Testis (tissue), 2 donors: ENCODE results near the gene EFNB1.

Source experiments
- POLR2A ChIP-seq: fragments of 450-650 bp; IDR thresholded peaks from one replicate; pipeline ENCODE4 v1.6.1; 2017; ENCODE audit warnings: antibody characterized with exemption, mild to moderate bottlenecking, moderate library complexity
- TF ChIP-seq, protein P1 (sequence below), 3 experiments: fragments of 450-650 bp in 2 of 3; fragments of 200-600 bp in 1 of 3; sonication (generic) in 1 of 3; IDR thresholded peaks; one replicate each; pipeline ENCODE4 v1.5.1; 2016 to 2019; ENCODE audit warnings: antibody characterized with exemption in 3 of 3, mild to moderate bottlenecking in 2 of 3, moderate library complexity in 1 of 3

DNA sequence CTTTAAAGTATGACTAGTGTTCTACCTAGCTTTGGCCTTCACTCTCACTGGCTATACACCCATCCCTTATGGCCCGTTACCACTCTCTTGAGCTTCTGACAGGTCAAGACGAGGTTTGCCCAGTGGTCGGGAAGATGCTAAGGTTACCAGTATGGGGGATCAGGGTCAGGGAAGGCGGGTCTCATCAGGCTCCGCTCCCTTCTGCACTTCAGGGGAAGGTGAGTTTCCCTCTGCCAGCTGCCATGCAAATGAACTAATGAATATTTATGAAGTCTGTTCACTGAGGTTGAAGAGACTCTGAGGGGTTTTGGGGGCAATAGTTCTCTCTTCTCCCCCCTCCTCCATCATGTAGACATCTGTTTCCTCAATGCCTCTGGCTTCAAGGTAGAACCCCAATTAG lies 6.6 kb downstream of the EFNB1 start:
- TF ChIP-seq, protein P1, sequence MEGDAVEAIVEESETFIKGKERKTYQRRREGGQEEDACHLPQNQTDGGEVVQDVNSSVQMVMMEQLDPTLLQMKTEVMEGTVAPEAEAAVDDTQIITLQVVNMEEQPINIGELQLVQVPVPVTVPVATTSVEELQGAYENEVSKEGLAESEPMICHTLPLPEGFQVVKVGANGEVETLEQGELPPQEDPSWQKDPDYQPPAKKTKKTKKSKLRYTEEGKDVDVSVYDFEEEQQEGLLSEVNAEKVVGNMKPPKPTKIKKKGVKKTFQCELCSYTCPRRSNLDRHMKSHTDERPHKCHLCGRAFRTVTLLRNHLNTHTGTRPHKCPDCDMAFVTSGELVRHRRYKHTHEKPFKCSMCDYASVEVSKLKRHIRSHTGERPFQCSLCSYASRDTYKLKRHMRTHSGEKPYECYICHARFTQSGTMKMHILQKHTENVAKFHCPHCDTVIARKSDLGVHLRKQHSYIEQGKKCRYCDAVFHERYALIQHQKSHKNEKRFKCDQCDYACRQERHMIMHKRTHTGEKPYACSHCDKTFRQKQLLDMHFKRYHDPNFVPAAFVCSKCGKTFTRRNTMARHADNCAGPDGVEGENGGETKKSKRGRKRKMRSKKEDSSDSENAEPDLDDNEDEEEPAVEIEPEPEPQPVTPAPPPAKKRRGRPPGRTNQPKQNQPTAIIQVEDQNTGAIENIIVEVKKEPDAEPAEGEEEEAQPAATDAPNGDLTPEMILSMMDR (IDR thresholded peaks at IDR 0.05), result no peak
- no peak for TF ChIP-seq POLR2A
